HFFc6 (cell line): ENCODE data around the gene ATXN7. TPM values are rescaled to one million over a fixed set of nuclear protein-coding genes. Genes with fewer than 3 reads are reported as not detected.

Experiments
- DNase-seq: peaks from one replicate; pipeline ENCODE4 v3.0.0-alpha.2; 2018
- H3K27ac Mint-ChIP-seq: 2 replicates; pipeline ENCODE4 v1.8.0; 2020; ENCODE audit warnings: mild to moderate bottlenecking, mixed read lengths
- H3K27me3 Mint-ChIP-seq: 2 replicates; pipeline ENCODE4 v1.8.0; 2021; ENCODE audit warnings: mild to moderate bottlenecking, moderate library complexity, mixed read lengths; ENCODE audit not compliant: insufficient read depth
- H3K36me3 Mint-ChIP-seq: 2 replicates; pipeline ENCODE4 v1.8.0; 2021; ENCODE audit warnings: low read depth, mixed read lengths
- H3K4me1 Mint-ChIP-seq: 2 replicates; pipeline ENCODE4 v1.8.0; 2020; ENCODE audit warnings: low read depth, mixed read lengths
- H3K4me3 Mint-ChIP-seq: 2 replicates; pipeline ENCODE4 v1.8.0; 2020; ENCODE audit warnings: mild to moderate bottlenecking, moderate library complexity, mixed read lengths
- H3K9me3 Mint-ChIP-seq: 2 replicates; pipeline ENCODE4 v1.8.0; 2020; ENCODE audit warnings: mild to moderate bottlenecking, mixed read lengths
- total RNA-seq, 6 experiments: library from RNA; stranded (reverse); fragmentation: NEBNext Ultra II Directional; extraction: Animal tissue kit (Norgen Biotek cat#: 25700); gene quantifications; 2 replicates in 1 of 6; 3 replicates in 5 of 6; pipeline ENCODE4 v1.2.3, GENCODE V29; 2021
- TF ChIP-seq, protein P1 (sequence below): fragments of 200-600 bp; sonication (generic); IDR thresholded peaks from 2 replicates; pipeline ENCODE4 v1.5.0; 2021; ENCODE audit warnings: antibody characterized with exemption, mild to moderate bottlenecking

ATXN7 gene
- total RNA-seq, 6 experiments from 2014 or later: 11.5 to 18.4 (median 15.2) TPM

DNA sequence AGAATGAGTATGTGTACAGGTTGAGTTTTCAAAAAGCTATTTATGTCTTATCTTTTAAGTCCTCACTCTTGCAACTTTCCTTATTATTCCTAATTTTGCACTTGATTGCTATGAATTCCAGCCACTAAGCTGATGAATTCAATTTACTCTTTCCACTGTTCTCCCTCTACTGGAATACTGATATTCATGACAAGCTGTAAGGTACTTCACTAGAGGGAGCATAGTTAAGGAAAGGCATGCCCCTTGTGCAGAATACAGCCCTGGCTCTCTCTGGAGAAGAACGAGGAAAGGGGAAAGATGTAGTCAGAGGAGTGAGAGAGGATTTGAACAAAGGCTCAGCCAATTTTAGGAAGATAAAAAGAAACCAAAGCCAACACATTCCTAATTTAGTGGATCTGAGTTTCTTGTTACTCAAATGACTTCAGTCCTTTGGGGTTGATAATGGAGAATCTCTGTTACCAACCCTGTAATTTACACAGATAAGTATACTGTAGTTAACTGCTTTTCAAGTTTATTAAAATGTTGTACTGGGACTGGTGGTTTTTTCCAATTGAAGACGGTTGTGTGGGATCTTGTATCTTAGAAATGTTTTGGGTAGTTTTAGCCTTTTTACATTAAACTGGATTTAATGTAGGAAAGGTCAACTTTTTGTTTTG, 44.5 kb downstream of the ATXN7 start:
- H3K36me3 Mint-ChIP-seq: no peaks in the 10 kb centered on the region
- no peaks in the 10 kb centered on the region for H3K27me3 Mint-ChIP-seq
- no peak overlapping the region for H3K27ac Mint-ChIP-seq
- peak; percentile 36 for DNase-seq
- peaks cover 56% of the 10 kb centered on the region for H3K4me1 Mint-ChIP-seq
- TF ChIP-seq, protein P1, sequence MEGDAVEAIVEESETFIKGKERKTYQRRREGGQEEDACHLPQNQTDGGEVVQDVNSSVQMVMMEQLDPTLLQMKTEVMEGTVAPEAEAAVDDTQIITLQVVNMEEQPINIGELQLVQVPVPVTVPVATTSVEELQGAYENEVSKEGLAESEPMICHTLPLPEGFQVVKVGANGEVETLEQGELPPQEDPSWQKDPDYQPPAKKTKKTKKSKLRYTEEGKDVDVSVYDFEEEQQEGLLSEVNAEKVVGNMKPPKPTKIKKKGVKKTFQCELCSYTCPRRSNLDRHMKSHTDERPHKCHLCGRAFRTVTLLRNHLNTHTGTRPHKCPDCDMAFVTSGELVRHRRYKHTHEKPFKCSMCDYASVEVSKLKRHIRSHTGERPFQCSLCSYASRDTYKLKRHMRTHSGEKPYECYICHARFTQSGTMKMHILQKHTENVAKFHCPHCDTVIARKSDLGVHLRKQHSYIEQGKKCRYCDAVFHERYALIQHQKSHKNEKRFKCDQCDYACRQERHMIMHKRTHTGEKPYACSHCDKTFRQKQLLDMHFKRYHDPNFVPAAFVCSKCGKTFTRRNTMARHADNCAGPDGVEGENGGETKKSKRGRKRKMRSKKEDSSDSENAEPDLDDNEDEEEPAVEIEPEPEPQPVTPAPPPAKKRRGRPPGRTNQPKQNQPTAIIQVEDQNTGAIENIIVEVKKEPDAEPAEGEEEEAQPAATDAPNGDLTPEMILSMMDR: peak; percentile 63
- no peak overlapping the region for H3K4me3 Mint-ChIP-seq
- no peaks in the 10 kb centered on the region for H3K9me3 Mint-ChIP-seq

DNA sequence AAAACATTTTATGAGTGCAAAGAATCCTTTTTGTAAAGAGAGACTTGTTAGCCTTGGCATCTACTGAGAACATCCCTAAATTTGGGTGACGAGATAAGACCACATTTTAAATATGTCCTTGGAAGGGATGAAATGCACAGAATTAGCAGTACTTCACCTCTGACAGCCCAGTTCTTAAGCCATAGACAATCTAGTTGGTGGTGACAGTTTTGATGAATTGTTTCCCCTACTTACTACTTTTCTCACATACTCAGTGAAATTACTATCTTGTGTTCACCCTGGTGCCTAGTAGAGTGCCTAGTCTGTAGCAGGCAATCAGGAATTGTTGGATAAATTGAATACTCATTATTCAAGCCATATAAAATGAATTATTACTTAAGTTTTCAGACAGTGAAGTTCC, 45.1 kb downstream of the ATXN7 start:
- H3K36me3 Mint-ChIP-seq: no peaks in the 10 kb centered on the region
- DNase-seq: no peak
- H3K4me3 Mint-ChIP-seq: no peak overlapping the region
- H3K4me1 Mint-ChIP-seq: peaks cover 56% of the 10 kb centered on the region
- TF ChIP-seq, protein P1: no peak
- no peaks in the 10 kb centered on the region for H3K9me3 Mint-ChIP-seq
- H3K27me3 Mint-ChIP-seq: no peaks in the 10 kb centered on the region
- H3K27ac Mint-ChIP-seq: no peak overlapping the region

DNA sequence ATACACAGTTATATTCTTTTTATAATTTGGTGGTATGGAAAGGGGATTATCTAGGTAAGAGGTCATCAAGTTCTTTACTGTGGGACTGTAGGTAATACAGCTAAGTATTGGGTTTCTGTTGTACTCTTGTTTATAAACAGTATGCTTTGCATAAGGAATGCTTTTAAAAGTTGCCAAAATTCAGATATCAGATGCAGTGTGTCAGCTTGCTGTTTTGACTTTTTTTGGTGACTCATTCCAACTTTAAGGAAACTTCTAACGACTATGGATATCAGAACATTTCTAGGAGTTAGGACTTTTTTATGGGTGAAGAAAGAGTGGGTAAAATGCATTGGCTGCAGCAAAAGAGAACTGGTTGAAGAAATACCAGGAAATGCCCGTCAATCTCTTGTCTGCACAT, 45.8 kb downstream of the ATXN7 start:
- Mint-ChIP-seq H3K27me3 (no peaks in the 10 kb centered on the region), H3K4me1 (peaks cover 58% of the 10 kb centered on the region)
- TF ChIP-seq, protein P1: no peak

DNA sequence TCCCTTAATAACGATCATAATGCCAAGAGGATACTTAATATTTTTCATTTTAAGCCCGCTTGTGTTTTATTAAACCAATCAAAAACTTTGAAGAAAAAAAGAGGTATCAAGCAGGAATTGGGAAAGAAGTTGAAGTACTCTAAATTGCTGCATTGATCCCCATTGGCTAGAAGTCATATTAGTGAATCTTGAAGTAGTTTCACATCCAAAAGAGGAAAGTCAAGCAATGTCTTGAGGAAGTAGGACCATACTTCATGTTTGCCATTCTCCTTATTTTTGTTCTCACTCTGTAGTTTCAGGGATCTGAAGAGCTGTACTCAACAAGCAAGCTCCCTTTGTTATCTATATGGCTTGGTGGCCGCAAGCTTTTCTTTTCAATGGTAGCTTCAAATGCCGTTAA, 46.3 kb downstream of the ATXN7 start:
- no peaks in the 10 kb centered on the region for H3K9me3 Mint-ChIP-seq
- TF ChIP-seq, protein P1: no peak
- no peaks in the 10 kb centered on the region for H3K27me3 Mint-ChIP-seq
- DNase-seq: no peak
- no peak overlapping the region for H3K4me3 Mint-ChIP-seq
- peaks cover 56% of the 10 kb centered on the region for H3K4me1 Mint-ChIP-seq
- no peak overlapping the region for H3K27ac Mint-ChIP-seq
- peaks cover 6% of the 10 kb centered on the region for H3K36me3 Mint-ChIP-seq

More for the DNA sequence above, 45.8 kb downstream of the ATXN7 start:
- Mint-ChIP-seq H3K4me3 (no peak overlapping the region), H3K27ac (peak overlapping the region; percentile 4; the same call in 1 of the 2 replicates), H3K36me3 (peaks cover 2% of the 10 kb centered on the region), H3K9me3 (no peaks in the 10 kb centered on the region)
- DNase-seq: peak; percentile 13

DNA sequence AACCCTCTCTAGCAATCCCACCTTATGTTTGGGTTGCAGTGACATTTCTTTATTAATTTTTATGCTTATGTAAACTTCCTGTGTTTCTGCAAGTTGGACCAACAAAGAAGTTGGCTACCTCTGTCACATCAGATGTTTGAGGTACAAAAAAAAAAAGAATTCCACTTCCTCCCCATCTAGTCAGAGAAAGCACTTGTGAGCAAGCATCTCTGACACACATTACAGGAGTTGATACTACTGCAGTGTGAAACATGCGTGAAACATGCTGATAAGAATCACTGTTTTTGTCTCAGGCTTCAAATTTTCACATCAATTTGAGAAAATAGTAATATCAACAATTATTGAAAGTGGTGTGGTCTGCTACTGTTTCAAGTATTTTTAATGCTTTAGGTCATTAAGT, 47.2 kb downstream of the ATXN7 start:
- Mint-ChIP-seq H3K9me3 (no peaks in the 10 kb centered on the region), H3K27ac (peak overlapping the region; percentile 84), H3K4me3 (peak overlapping the region; percentile 91), H3K4me1 (peaks cover 56% of the 10 kb centered on the region), H3K27me3 (no peaks in the 10 kb centered on the region), H3K36me3 (peaks cover 6% of the 10 kb centered on the region)
- TF ChIP-seq, protein P1: no peak
- peak; percentile 11 for DNase-seq
